ENCODE data around the gene CARMIL3.
"Not testable (repeated sequence)": the region's sequence is repeated elsewhere in the genome, so short reads cannot be mapped to it uniquely, and the experiment has no call there.

The CARMIL3 gene

GRCh38 chr14:24100982-24101494, 49.2 kb downstream of the CARMIL3 start:
- no peak overlapping the region for H3K4me3 ChIP-seq (ENCODE audit: control insufficient read depth, low read depth, low read length)
- no peak for DNase-seq (ENCODE audit: low read depth)
- no peak for TF ChIP-seq CTCF (conservative IDR thresholded peaks at IDR 0.05; ENCODE audit: control insufficient read depth, insufficient read depth, low read depth, low read length)

GRCh38 chr14:24102357-24103048, 50.7 kb downstream of the CARMIL3 start:
- H3K4me3 ChIP-seq (ENCODE audit: control insufficient read depth, low read depth, low read length) = no peak overlapping the region
- no peak for DNase-seq (ENCODE audit: low read depth)
- no peak for TF ChIP-seq CTCF (conservative IDR thresholded peaks at IDR 0.05; ENCODE audit: control insufficient read depth, insufficient read depth, low read depth, low read length)

GRCh38 chr14:24103451-24103850, 51.6 kb downstream of the CARMIL3 start:
- no peak overlapping the region for H3K4me3 ChIP-seq (ENCODE audit: control insufficient read depth, low read depth, low read length)
- no peak for DNase-seq (ENCODE audit: low read depth)
- no peak for TF ChIP-seq CTCF (conservative IDR thresholded peaks at IDR 0.05; ENCODE audit: control insufficient read depth, insufficient read depth, low read depth, low read length)

- not testable (repeated sequence) for H3K4me3 ChIP-seq (ENCODE audit: control insufficient read depth, low read depth, low read length); DNase-seq (ENCODE audit: low read depth)
Observed at GRCh38 chr14:24105609-24106239, 53.9 kb downstream of the CARMIL3 start.

- TF ChIP-seq CTCF (conservative IDR thresholded peaks at IDR 0.05; ENCODE audit: control insufficient read depth, insufficient read depth, low read depth, low read length) = no peak
- no peak overlapping the region for H3K4me3 ChIP-seq (ENCODE audit: control insufficient read depth, low read depth, low read length)
- DNase-seq (ENCODE audit: low read depth) = no peak
Observed at GRCh38 chr14:24106672-24107271, 55.0 kb downstream of the CARMIL3 start.

- no peak for TF ChIP-seq CTCF (conservative IDR thresholded peaks at IDR 0.05; ENCODE audit: control insufficient read depth, insufficient read depth, low read depth, low read length)
- H3K4me3 ChIP-seq (ENCODE audit: control insufficient read depth, low read depth, low read length) = no peak overlapping the region
- no peak for DNase-seq (ENCODE audit: low read depth)
Observed at GRCh38 chr14:24108336-24108874, 56.6 kb downstream of the CARMIL3 start.

- DNase-seq (ENCODE audit: low read depth) = no peak
- H3K4me3 ChIP-seq (ENCODE audit: control insufficient read depth, low read depth, low read length) = no peak overlapping the region
- TF ChIP-seq CTCF (conservative IDR thresholded peaks at IDR 0.05; ENCODE audit: control insufficient read depth, insufficient read depth, low read depth, low read length) = no peak
Observed at GRCh38 chr14:24110060-24110459, 58.3 kb downstream of the CARMIL3 start.
